Glutamatergic neuron (in vitro differentiated cells): ENCODE measurements around the gene OXER1. TPM values are rescaled to one million over a fixed set of nuclear protein-coding genes. Genes with fewer than 3 reads are reported as not detected.

Experiments used
- DNase-seq: peaks from one replicate; pipeline ENCODE4 v3.0.0; 2022
- H3K27ac Mint-ChIP-seq: one replicate; pipeline ENCODE4 v1.8.0; 2020; ENCODE audit warnings: mild to moderate bottlenecking, mixed read lengths, inconsistent platforms; ENCODE audit not compliant: unreplicated experiment
- H3K27me3 Mint-ChIP-seq: one replicate; pipeline ENCODE4 v1.8.0; 2020; ENCODE audit warnings: mild to moderate bottlenecking, moderate library complexity, mixed read lengths, inconsistent platforms; ENCODE audit not compliant: unreplicated experiment
- H3K36me3 Mint-ChIP-seq: one replicate; pipeline ENCODE4 v1.8.0; 2020; ENCODE audit warnings: mild to moderate bottlenecking, mixed read lengths, inconsistent platforms; ENCODE audit not compliant: unreplicated experiment
- H3K4me1 Mint-ChIP-seq: one replicate; pipeline ENCODE4 v1.8.0; 2020; ENCODE audit warnings: mild to moderate bottlenecking, low read depth, mixed read lengths, inconsistent platforms; ENCODE audit not compliant: unreplicated experiment
- H3K4me3 Mint-ChIP-seq: one replicate; pipeline ENCODE4 v1.8.0; 2020; ENCODE audit warnings: mild to moderate bottlenecking, mixed read lengths, inconsistent platforms; ENCODE audit not compliant: unreplicated experiment
- H3K9me3 Mint-ChIP-seq: one replicate; pipeline ENCODE4 v1.8.0; 2020; ENCODE audit warnings: mild to moderate bottlenecking, moderate library complexity, mixed read lengths, inconsistent platforms; ENCODE audit not compliant: unreplicated experiment
- CTCF ChIP-seq: fragments of 200-600 bp; sonication (generic); IDR thresholded peaks from one replicate; pipeline ENCODE4 v1.5.0; 2021; ENCODE audit not compliant: partially characterized antibody, unreplicated experiment
- total RNA-seq: library from RNA; stranded (reverse); fragmentation: NEBNext Ultra II Directional; extraction: Animal tissue kit (Norgen Biotek cat#: 25700); gene quantifications from one replicate; pipeline ENCODE4 v1.2.1, GENCODE V29; 2021; ENCODE audit not compliant: unreplicated experiment

Gene OXER1
- total RNA-seq, 1 donor from 2014 or later = not detected

GRCh38 chr2:42787424-42787787 lies 23.5 kb upstream of the OXER1 start:
- no peak overlapping the region for H3K27ac Mint-ChIP-seq
- DNase-seq = no peak
- H3K4me1 Mint-ChIP-seq = peaks cover 11% of the 10 kb centered on the region
- peaks cover 13% of the 10 kb centered on the region for H3K36me3 Mint-ChIP-seq
- peaks cover 17% of the 10 kb centered on the region for H3K27me3 Mint-ChIP-seq
- TF ChIP-seq CTCF = no peak
- peaks cover 13% of the 10 kb centered on the region for H3K9me3 Mint-ChIP-seq
- no peak overlapping the region for H3K4me3 Mint-ChIP-seq

GRCh38 chr2:42786561-42787345 lies 22.8 kb upstream of the OXER1 start:
- peaks cover 12% of the 10 kb centered on the region for H3K9me3 Mint-ChIP-seq
- TF ChIP-seq CTCF = no peak
- no peak overlapping the region for H3K4me3 Mint-ChIP-seq
- no peak overlapping the region for H3K27ac Mint-ChIP-seq
- H3K36me3 Mint-ChIP-seq = peaks cover 20% of the 10 kb centered on the region
- no peak for DNase-seq
- peaks cover 9% of the 10 kb centered on the region for H3K4me1 Mint-ChIP-seq
- peaks cover 13% of the 10 kb centered on the region for H3K27me3 Mint-ChIP-seq

- DNase-seq = no peak
- no peak for TF ChIP-seq CTCF
- no peak overlapping the region for H3K4me3 Mint-ChIP-seq
- peaks cover 14% of the 10 kb centered on the region for H3K36me3 Mint-ChIP-seq
- H3K4me1 Mint-ChIP-seq = peaks cover 7% of the 10 kb centered on the region
- peaks cover 15% of the 10 kb centered on the region for H3K9me3 Mint-ChIP-seq
- H3K27me3 Mint-ChIP-seq = peaks cover 3% of the 10 kb centered on the region
- H3K27ac Mint-ChIP-seq = no peak overlapping the region
These were observed 20.4 kb upstream of the OXER1 start for GRCh38 chr2:42784204-42784880.

GRCh38 chr2:42783511-42783910 lies 19.6 kb upstream of the OXER1 start:
- Mint-ChIP-seq H3K9me3 (peaks cover 15% of the 10 kb centered on the region), H3K36me3 (peaks cover 14% of the 10 kb centered on the region), H3K27me3 (peaks cover 3% of the 10 kb centered on the region), H3K4me1 (peaks cover 5% of the 10 kb centered on the region), H3K27ac (no peak overlapping the region), H3K4me3 (no peak overlapping the region)
- no peak for TF ChIP-seq CTCF
- DNase-seq = no peak

- Mint-ChIP-seq H3K4me3 (no peak overlapping the region), H3K36me3 (peaks cover 18% of the 10 kb centered on the region), H3K9me3 (peaks cover 14% of the 10 kb centered on the region), H3K4me1 (peaks cover 1% of the 10 kb centered on the region), H3K27ac (no peak overlapping the region), H3K27me3 (no peaks in the 10 kb centered on the region)
- no peak for DNase-seq
- no peak for TF ChIP-seq CTCF
These were observed 17.2 kb upstream of the OXER1 start for GRCh38 chr2:42781181-42781580.
